Measurements from ENCODE around the gene GJB2. TPM values are rescaled to one million over a fixed set of nuclear protein-coding genes. Genes with fewer than 3 reads are reported as not detected.
"Not testable (repeated sequence)": the region's sequence is repeated elsewhere in the genome, so short reads cannot be mapped to it uniquely, and the experiment has no call there.

The GJB2 gene
- total RNA-seq, 1 donor from 2014 or later = 0.23 TPM

- Mint-ChIP-seq H3K27ac (ENCODE audit: unreplicated experiment) (no peak overlapping the region), H3K9me3 (ENCODE audit: unreplicated experiment) (no peaks in the 10 kb centered on the region), H3K4me3 (ENCODE audit: unreplicated experiment) (no peak overlapping the region), H3K27me3 (ENCODE audit: unreplicated experiment) (peaks cover 10% of the 10 kb centered on the region), H3K36me3 (ENCODE audit: low read depth, unreplicated experiment) (no peaks in the 10 kb centered on the region), H3K4me1 (ENCODE audit: unreplicated experiment) (no peaks in the 10 kb centered on the region)
- TF ChIP-seq, protein P1, sequence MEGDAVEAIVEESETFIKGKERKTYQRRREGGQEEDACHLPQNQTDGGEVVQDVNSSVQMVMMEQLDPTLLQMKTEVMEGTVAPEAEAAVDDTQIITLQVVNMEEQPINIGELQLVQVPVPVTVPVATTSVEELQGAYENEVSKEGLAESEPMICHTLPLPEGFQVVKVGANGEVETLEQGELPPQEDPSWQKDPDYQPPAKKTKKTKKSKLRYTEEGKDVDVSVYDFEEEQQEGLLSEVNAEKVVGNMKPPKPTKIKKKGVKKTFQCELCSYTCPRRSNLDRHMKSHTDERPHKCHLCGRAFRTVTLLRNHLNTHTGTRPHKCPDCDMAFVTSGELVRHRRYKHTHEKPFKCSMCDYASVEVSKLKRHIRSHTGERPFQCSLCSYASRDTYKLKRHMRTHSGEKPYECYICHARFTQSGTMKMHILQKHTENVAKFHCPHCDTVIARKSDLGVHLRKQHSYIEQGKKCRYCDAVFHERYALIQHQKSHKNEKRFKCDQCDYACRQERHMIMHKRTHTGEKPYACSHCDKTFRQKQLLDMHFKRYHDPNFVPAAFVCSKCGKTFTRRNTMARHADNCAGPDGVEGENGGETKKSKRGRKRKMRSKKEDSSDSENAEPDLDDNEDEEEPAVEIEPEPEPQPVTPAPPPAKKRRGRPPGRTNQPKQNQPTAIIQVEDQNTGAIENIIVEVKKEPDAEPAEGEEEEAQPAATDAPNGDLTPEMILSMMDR (IDR thresholded peaks at IDR 0.05; ENCODE audit: unreplicated experiment) = no peak
- no peak for DNase-seq (ENCODE audit: low spot score)
These were observed 33.0 kb downstream of the GJB2 start for GRCh38 chr13:20159646-20160305.

DNA sequence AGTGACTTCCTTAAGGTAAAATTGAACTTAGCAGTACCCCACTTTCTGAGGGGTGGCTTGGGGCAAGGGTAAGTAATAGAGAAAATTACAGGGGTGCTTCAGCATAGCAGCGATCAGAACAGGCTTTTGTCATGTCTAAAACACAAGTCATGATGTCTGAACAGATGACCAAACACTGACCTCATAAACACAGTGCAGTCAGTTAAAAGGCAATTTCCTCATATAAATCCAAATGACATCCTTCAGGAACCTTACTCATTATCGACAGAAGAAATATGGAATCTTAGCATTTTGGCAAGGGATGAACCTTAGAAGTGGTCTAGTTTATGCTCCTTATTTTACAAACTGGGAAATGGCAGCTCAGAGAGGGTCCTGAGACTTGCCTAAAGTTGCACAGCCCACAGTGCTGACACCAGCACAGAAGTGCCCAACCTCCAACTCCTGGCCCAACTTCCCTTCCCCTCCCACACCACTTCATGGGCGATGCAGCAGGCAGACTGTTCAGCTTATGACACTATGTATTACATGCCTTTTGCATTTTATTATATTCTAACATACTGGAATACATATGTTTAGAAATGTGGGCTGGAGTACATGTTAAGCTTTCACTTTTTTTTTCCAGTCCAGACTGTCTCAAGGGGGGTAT, 35.5 kb downstream of the GJB2 start:
- Mint-ChIP-seq H3K27me3 (ENCODE audit: unreplicated experiment) (peaks cover 8% of the 10 kb centered on the region), H3K4me3 (ENCODE audit: unreplicated experiment) (no peak overlapping the region), H3K27ac (ENCODE audit: unreplicated experiment) (no peak overlapping the region), H3K9me3 (ENCODE audit: unreplicated experiment) (no peaks in the 10 kb centered on the region), H3K4me1 (ENCODE audit: unreplicated experiment) (no peaks in the 10 kb centered on the region), H3K36me3 (ENCODE audit: low read depth, unreplicated experiment) (no peaks in the 10 kb centered on the region)
- no peak for DNase-seq (ENCODE audit: low spot score)
- TF ChIP-seq, protein P1 (IDR thresholded peaks at IDR 0.05; ENCODE audit: unreplicated experiment) = no peak

GRCh38 chr13:20156702-20157101, 36.0 kb downstream of the GJB2 start:
- Mint-ChIP-seq H3K4me3 (ENCODE audit: unreplicated experiment) (no peak overlapping the region), H3K36me3 (ENCODE audit: low read depth, unreplicated experiment) (no peaks in the 10 kb centered on the region), H3K4me1 (ENCODE audit: unreplicated experiment) (no peaks in the 10 kb centered on the region), H3K27ac (ENCODE audit: unreplicated experiment) (no peak overlapping the region), H3K27me3 (ENCODE audit: unreplicated experiment) (peaks cover 8% of the 10 kb centered on the region), H3K9me3 (ENCODE audit: unreplicated experiment) (no peaks in the 10 kb centered on the region)
- no peak for DNase-seq (ENCODE audit: low spot score)
- TF ChIP-seq, protein P1 (IDR thresholded peaks at IDR 0.05; ENCODE audit: unreplicated experiment) = no peak

DNA sequence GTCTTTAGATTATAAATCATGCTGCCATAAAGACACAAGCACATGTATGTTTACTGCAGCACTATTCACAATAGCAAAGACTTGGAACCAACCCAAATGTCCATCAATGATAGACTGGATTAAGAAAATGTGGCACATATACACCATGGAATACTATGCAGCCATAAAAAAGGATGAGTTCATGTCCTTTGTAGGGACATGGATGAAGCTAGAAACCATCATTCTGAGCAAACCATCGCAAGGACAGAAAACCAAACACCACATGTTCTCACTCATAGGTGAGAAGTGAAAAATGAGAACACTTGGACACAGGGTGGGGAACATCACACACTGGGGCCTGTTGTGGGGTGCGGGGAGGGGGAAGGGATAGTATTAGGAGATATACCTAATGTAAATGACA, 39.4 kb downstream of the GJB2 start:
- H3K36me3 Mint-ChIP-seq (ENCODE audit: low read depth, unreplicated experiment); H3K9me3 Mint-ChIP-seq (ENCODE audit: unreplicated experiment); H3K27ac Mint-ChIP-seq (ENCODE audit: unreplicated experiment); H3K4me3 Mint-ChIP-seq (ENCODE audit: unreplicated experiment); H3K4me1 Mint-ChIP-seq (ENCODE audit: unreplicated experiment); DNase-seq (ENCODE audit: low spot score): not testable (repeated sequence)
- H3K27me3 Mint-ChIP-seq (ENCODE audit: unreplicated experiment) = peaks cover 15% of the 10 kb centered on the region

DNA sequence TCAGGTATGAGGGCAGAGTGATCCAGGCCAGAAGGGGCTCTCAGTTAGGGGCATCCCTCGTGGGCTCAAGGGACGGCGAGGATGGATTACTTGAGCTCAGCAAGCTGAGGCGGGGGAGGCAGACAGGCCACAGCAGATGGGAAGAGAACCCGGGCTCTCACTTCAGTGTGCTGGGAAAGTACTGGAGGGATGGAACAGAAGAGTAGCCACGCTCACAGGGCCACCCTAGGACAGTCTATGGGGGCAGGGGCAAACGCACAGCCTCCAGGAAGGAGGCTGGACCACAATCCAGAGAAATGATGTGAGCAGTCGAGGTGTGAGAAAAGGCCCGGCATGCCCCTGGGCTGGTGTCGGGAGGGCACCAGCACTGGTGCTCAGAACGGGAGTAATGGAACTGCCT, 41.1 kb downstream of the GJB2 start:
- Mint-ChIP-seq H3K27ac (ENCODE audit: unreplicated experiment) (no peak overlapping the region), H3K27me3 (ENCODE audit: unreplicated experiment) (peaks cover 15% of the 10 kb centered on the region), H3K4me1 (ENCODE audit: unreplicated experiment) (no peaks in the 10 kb centered on the region)

More for the DNA sequence above, 41.1 kb downstream of the GJB2 start:
- no peaks in the 10 kb centered on the region for H3K36me3 Mint-ChIP-seq (ENCODE audit: low read depth, unreplicated experiment)
- no peak overlapping the region for H3K4me3 Mint-ChIP-seq (ENCODE audit: unreplicated experiment)
- H3K9me3 Mint-ChIP-seq (ENCODE audit: unreplicated experiment) = no peaks in the 10 kb centered on the region
- TF ChIP-seq, protein P1 (IDR thresholded peaks at IDR 0.05; ENCODE audit: unreplicated experiment) = no peak
- DNase-seq (ENCODE audit: low spot score) = no peak
